GM21737 (cell line): ENCODE results near the gene HDAC4.
"Not testable (repeated sequence)": the region's sequence is repeated elsewhere in the genome, so short reads cannot be mapped to it uniquely, and the experiment has no call there.

Source experiments
- ATAC-seq: cut with Tn5 transposase; IDR thresholded peaks from one replicate; pipeline ENCODE4 v1.9.1; 2021; ENCODE audit warnings: mild to moderate bottlenecking, moderate library complexity; ENCODE audit not compliant: unreplicated experiment

HDAC4 gene

GRCh38 chr2:239180526-239181073, 220.2 kb downstream of the HDAC4 start:
- ATAC-seq: no peak

- no peak for ATAC-seq
These were observed 220.9 kb downstream of the HDAC4 start for GRCh38 chr2:239179851-239180371.

- ATAC-seq: no peak
These were observed 221.9 kb downstream of the HDAC4 start for GRCh38 chr2:239178954-239179353.

GRCh38 chr2:239178484-239178883, 222.3 kb downstream of the HDAC4 start:
- no peak for ATAC-seq

GRCh38 chr2:239177908-239178307, 222.9 kb downstream of the HDAC4 start:
- no peak for ATAC-seq

- no peak for ATAC-seq
These were observed 223.5 kb downstream of the HDAC4 start for GRCh38 chr2:239177325-239177724.

- ATAC-seq: not testable (repeated sequence)
These were observed 224.5 kb downstream of the HDAC4 start for GRCh38 chr2:239176138-239176803.

- no peak for ATAC-seq
These were observed 225.6 kb downstream of the HDAC4 start for GRCh38 chr2:239175181-239175580.

GRCh38 chr2:239173301-239173700, 227.5 kb downstream of the HDAC4 start:
- no peak for ATAC-seq

- ATAC-seq: no peak
These were observed 229.2 kb downstream of the HDAC4 start for GRCh38 chr2:239171643-239172042.

- ATAC-seq: no peak
These were observed 231.3 kb downstream of the HDAC4 start for GRCh38 chr2:239169311-239170048.

GRCh38 chr2:239168575-239168974, 232.2 kb downstream of the HDAC4 start:
- no peak for ATAC-seq

GRCh38 chr2:239167766-239168444, 232.9 kb downstream of the HDAC4 start:
- no peak for ATAC-seq

- ATAC-seq: no peak
These were observed 233.7 kb downstream of the HDAC4 start for GRCh38 chr2:239167011-239167673.

GRCh38 chr2:239166201-239166834, 234.5 kb downstream of the HDAC4 start:
- no peak for ATAC-seq

- ATAC-seq: no peak
These were observed 235.5 kb downstream of the HDAC4 start for GRCh38 chr2:239165206-239165831.

- no peak for ATAC-seq
These were observed 236.4 kb downstream of the HDAC4 start for GRCh38 chr2:239164335-239164871.

GRCh38 chr2:239163688-239164334, 237.0 kb downstream of the HDAC4 start:
- ATAC-seq: no peak
